ENCODE data around the gene CNIH3. TPM values are rescaled to one million over a fixed set of nuclear protein-coding genes. Genes with fewer than 3 reads are reported as not detected.

The CNIH3 gene
- total RNA-seq, 1 donor from 2014 or later, result not detected

DNA sequence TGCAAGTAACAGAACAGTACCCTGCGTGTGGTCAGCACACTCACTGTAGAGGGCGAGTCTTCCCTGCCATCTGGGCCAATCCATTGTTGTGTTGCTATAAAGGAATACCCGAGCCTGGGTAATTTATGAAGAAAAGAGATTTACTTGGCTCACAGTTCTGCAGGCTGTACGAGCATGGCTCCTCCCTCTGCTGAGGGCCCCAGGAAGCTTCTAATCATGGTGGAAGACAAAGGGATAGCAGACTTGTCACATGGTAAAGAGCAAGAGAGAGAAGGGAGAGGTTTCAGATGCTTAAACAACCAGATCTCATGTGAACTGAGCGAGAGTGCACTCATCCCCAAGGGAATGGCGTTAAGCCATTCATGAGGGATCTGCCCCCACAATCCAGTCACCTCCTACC lies 126.2 kb downstream of the CNIH3 start:
- H3K27ac ChIP-seq, result no peak overlapping the region
- TF ChIP-seq, protein P1, sequence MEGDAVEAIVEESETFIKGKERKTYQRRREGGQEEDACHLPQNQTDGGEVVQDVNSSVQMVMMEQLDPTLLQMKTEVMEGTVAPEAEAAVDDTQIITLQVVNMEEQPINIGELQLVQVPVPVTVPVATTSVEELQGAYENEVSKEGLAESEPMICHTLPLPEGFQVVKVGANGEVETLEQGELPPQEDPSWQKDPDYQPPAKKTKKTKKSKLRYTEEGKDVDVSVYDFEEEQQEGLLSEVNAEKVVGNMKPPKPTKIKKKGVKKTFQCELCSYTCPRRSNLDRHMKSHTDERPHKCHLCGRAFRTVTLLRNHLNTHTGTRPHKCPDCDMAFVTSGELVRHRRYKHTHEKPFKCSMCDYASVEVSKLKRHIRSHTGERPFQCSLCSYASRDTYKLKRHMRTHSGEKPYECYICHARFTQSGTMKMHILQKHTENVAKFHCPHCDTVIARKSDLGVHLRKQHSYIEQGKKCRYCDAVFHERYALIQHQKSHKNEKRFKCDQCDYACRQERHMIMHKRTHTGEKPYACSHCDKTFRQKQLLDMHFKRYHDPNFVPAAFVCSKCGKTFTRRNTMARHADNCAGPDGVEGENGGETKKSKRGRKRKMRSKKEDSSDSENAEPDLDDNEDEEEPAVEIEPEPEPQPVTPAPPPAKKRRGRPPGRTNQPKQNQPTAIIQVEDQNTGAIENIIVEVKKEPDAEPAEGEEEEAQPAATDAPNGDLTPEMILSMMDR (IDR thresholded peaks at IDR 0.05), result no peak
- H3K36me3 ChIP-seq, result no peaks in the 10 kb centered on the region
- H3K4me3 ChIP-seq, result no peak overlapping the region
- intact Hi-C loops (cut with DNase I), result no loop called here
- H3K27me3 ChIP-seq, result no peaks in the 10 kb centered on the region
- no peak for DNase-seq (ENCODE audit: low spot score in 2 of 2)
- no peaks in the 10 kb centered on the region for H3K9me3 ChIP-seq
- no peaks in the 10 kb centered on the region for H3K4me1 ChIP-seq

DNA sequence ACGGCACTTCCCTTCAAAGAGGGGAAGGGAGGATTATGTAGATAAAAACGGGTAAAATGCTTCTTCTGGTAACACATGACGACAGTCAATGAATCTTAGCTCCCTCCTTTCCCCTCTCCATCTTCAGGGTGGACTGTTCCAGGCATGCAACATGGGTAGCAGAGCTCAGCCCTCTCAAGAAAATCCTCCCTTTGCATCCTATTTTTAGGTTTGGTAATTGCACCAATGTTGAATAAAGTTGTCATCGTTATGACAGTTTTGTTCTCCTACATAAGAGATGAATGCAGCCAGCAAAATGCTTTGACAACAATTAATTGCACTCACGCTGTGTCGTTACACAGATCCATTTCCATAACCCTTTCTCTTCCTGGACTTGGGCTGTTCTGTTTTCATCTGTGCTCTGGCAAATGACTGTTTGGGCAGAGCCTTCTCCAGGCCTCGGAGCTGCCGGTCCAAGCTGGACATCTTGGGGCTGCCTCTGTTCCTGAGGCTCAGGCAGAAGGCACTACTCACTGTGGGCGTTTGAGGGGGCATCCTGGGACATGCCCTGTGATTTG lies 127.6 kb downstream of the CNIH3 start:
- no peaks in the 10 kb centered on the region for H3K4me1 ChIP-seq
- intact Hi-C loops (cut with DNase I), result no loop called here
- no peaks in the 10 kb centered on the region for H3K9me3 ChIP-seq
- H3K4me3 ChIP-seq, result no peak overlapping the region
- no peaks in the 10 kb centered on the region for H3K36me3 ChIP-seq
- H3K27me3 ChIP-seq, result no peaks in the 10 kb centered on the region
- H3K27ac ChIP-seq, result no peak overlapping the region
- no peak for DNase-seq (ENCODE audit: low spot score in 2 of 2)
- TF ChIP-seq, protein P1 (IDR thresholded peaks at IDR 0.05), result no peak

- no peaks in the 10 kb centered on the region for H3K9me3 ChIP-seq
- no peaks in the 10 kb centered on the region for H3K27me3 ChIP-seq
- H3K4me1 ChIP-seq, result no peaks in the 10 kb centered on the region
- TF ChIP-seq, protein P1 (IDR thresholded peaks at IDR 0.05), result no peak
- DNase-seq (ENCODE audit: low spot score in 2 of 2), result no peak
- intact Hi-C loops (cut with DNase I), result no loop called here
- H3K36me3 ChIP-seq, result no peaks in the 10 kb centered on the region
- no peak overlapping the region for H3K27ac ChIP-seq
- no peak overlapping the region for H3K4me3 ChIP-seq
These were observed 128.4 kb downstream of the CNIH3 start for GRCh38 chr1:224744521-224744920.

DNA sequence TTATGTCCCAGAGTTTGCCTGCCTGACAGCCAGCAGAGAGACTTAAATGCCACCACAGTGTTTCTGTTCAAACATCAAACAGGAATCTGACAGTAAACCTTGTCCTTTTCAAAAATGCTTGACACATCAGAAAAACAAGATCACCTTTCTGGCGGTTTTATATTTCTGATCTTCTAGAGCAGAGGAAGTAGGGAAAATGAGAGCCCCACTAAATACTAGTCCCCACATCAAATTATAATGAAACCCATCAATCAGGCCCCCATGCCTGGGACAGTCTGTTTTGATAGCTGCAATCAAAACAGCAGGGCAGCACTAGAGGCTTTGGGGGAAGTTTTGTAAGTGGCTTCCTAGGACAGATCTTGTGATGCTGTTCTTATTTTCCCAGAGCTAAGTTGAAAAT lies 129.3 kb downstream of the CNIH3 start:
- no peak for DNase-seq (ENCODE audit: low spot score in 2 of 2)
- TF ChIP-seq, protein P1 (IDR thresholded peaks at IDR 0.05), result no peak
- Histone ChIP-seq H3K4me3 (no peak overlapping the region), H3K9me3 (no peaks in the 10 kb centered on the region), H3K4me1 (no peaks in the 10 kb centered on the region), H3K36me3 (no peaks in the 10 kb centered on the region), H3K27me3 (no peaks in the 10 kb centered on the region), H3K27ac (no peak overlapping the region)
- intact Hi-C loops (cut with DNase I), result no loop called here

GRCh38 chr1:224745924-224746323 lies 129.8 kb downstream of the CNIH3 start:
- no peak overlapping the region for H3K4me3 ChIP-seq
- no peaks in the 10 kb centered on the region for H3K27me3 ChIP-seq
- no peaks in the 10 kb centered on the region for H3K36me3 ChIP-seq
- no peak overlapping the region for H3K27ac ChIP-seq
- TF ChIP-seq, protein P1 (IDR thresholded peaks at IDR 0.05), result no peak
- no peaks in the 10 kb centered on the region for H3K9me3 ChIP-seq
- DNase-seq (ENCODE audit: low spot score in 2 of 2), result no peak
- intact Hi-C loops (cut with DNase I), result no loop called here
- H3K4me1 ChIP-seq, result no peaks in the 10 kb centered on the region

DNA sequence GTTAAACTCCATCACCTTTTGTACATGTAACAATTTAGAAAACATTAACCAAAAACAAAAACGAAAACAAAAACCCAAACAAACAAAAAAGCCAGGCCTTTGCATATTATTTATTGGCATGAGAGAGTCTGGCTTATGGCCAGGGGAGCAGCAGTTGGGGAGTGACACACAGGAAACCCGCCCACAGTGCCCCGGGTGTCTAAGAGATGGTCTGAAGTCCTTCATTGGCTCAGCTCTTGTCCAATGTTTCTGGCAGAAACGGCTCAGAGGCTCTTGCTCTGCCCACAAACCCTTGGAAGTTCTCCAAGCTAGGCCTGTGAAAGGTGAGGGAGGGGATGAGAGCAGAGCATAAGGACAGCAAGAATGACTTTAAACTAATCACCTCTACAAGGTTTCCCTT lies 131.5 kb downstream of the CNIH3 start:
- intact Hi-C loops (cut with DNase I), result no loop called here
- H3K9me3 ChIP-seq, result no peaks in the 10 kb centered on the region
- no peaks in the 10 kb centered on the region for H3K4me1 ChIP-seq
- no peak overlapping the region for H3K27ac ChIP-seq
- H3K4me3 ChIP-seq, result no peak overlapping the region
- TF ChIP-seq, protein P1 (IDR thresholded peaks at IDR 0.05), result no peak
- H3K27me3 ChIP-seq, result no peaks in the 10 kb centered on the region
- DNase-seq (ENCODE audit: low spot score in 2 of 2), result no peak
- H3K36me3 ChIP-seq, result no peaks in the 10 kb centered on the region

All from ascending aorta (tissue), 2 donors.